DOHH2 (cell line): ENCODE measurements around the gene PRKCD.
A peak's percentile ranks its signal among the peaks of the same experiment; 100 is the strongest.

Experiments used
- H3F3A ChIP-seq: fragments of 200-600 bp; sonication (generic), shearing (Covaris generic); 2 replicates; pipeline ENCODE4 v1.6.0; 2016; ENCODE audit warnings: antibody characterized with exemption, mild to moderate bottlenecking; ENCODE audit not compliant: control insufficient read depth, insufficient read depth
- H3K27ac ChIP-seq: fragments of 200-600 bp; sonication (generic); 2 replicates; pipeline ENCODE4 v1.5.1; 2014; ENCODE audit warnings: low read depth, mild to moderate bottlenecking, low read length, moderate library complexity
- H3K27me3 ChIP-seq: fragments of 200-600 bp; sonication (generic); 2 replicates; pipeline ENCODE4 v1.6.1; 2014; ENCODE audit warnings: mild to moderate bottlenecking, low read length, mixed read lengths; ENCODE audit not compliant: control insufficient read depth
- H3K36me3 ChIP-seq: fragments of 200-600 bp; sonication (generic); 2 replicates; pipeline ENCODE4 v1.6.1; 2014; ENCODE audit warnings: mild to moderate bottlenecking, low read length, moderate library complexity, mixed read lengths; ENCODE audit not compliant: control insufficient read depth
- H3K4me1 ChIP-seq: fragments of 200-600 bp; sonication (generic); 2 replicates; pipeline ENCODE4 v1.6.1; 2014; ENCODE audit warnings: mild to moderate bottlenecking, low read length, mixed read lengths; ENCODE audit not compliant: control insufficient read depth
- H3K4me2 ChIP-seq: fragments of 200-600 bp; sonication (generic); 2 replicates; pipeline ENCODE4 v1.6.0; 2014; ENCODE audit warnings: mild to moderate bottlenecking, low read length, moderate library complexity
- H3K4me3 ChIP-seq: fragments of 200-600 bp; sonication (generic); 2 replicates; pipeline ENCODE4 v1.5.1; 2014; ENCODE audit warnings: mild to moderate bottlenecking, low read length, mixed read lengths
- H3K79me2 ChIP-seq: fragments of 200-600 bp; sonication (generic); 2 replicates; pipeline ENCODE4 v1.6.1; 2014; ENCODE audit warnings: mild to moderate bottlenecking, low read length, mixed read lengths; ENCODE audit not compliant: control insufficient read depth
- H3K9me2 ChIP-seq: fragments of 200-600 bp; sonication (generic); replicated peaks from 2 replicates; pipeline ENCODE4 v1.6.1; 2014; ENCODE audit warnings: mild to moderate bottlenecking, low read length, mixed read lengths; ENCODE audit not compliant: control insufficient read depth
- H3K9me3 ChIP-seq: fragments of 200-600 bp; sonication (generic); 2 replicates; pipeline ENCODE4 v1.6.1; 2014; ENCODE audit warnings: antibody characterized with exemption, low read length, mixed read lengths; ENCODE audit not compliant: control insufficient read depth, insufficient read depth
- H4K20me1 ChIP-seq: fragments of 200-600 bp; sonication (generic); 2 replicates; pipeline ENCODE4 v1.6.0; 2014; ENCODE audit warnings: low read depth, mild to moderate bottlenecking, antibody characterized with exemption, low read length, moderate library complexity; ENCODE audit not compliant: control insufficient read depth, insufficient read depth
- EZH2phosphoT487 ChIP-seq: fragments of 200-600 bp; sonication (generic); IDR thresholded peaks from 2 replicates; pipeline ENCODE4 v1.6.1; 2017; ENCODE audit warnings: borderline replicate concordance, mild to moderate bottlenecking, antibody characterized with exemption, low read length, moderate library complexity, mixed read lengths
- TF ChIP-seq, protein P1 (sequence below): fragments of 200-600 bp; sonication (generic); IDR thresholded peaks from one replicate; pipeline ENCODE4 v1.5.1; 2014; ENCODE audit warnings: antibody characterized with exemption, mild to moderate bottlenecking, low read depth, low read length; ENCODE audit not compliant: poor library complexity, severe bottlenecking

The PRKCD gene

GRCh38 chr3:53200501-53201498 lies 39.8 kb downstream of the PRKCD start:
- Histone ChIP-seq H3K36me3 (peaks cover 59% of the 10 kb centered on the region), H3K79me2 (peaks cover 61% of the 10 kb centered on the region), H3K4me3 (no peak overlapping the region), H3K9me3 (no peaks in the 10 kb centered on the region), H3F3A (no peaks in the 10 kb centered on the region), H3K27ac (no peak overlapping the region), H4K20me1 (no peaks in the 10 kb centered on the region), H3K4me2 (no peak overlapping the region), H3K4me1 (peaks cover 40% of the 10 kb centered on the region), H3K27me3 (no peaks in the 10 kb centered on the region), H3K9me2 (no peaks in the 10 kb centered on the region)
- TF ChIP-seq EZH2phosphoT487: no peak
- TF ChIP-seq, protein P1, sequence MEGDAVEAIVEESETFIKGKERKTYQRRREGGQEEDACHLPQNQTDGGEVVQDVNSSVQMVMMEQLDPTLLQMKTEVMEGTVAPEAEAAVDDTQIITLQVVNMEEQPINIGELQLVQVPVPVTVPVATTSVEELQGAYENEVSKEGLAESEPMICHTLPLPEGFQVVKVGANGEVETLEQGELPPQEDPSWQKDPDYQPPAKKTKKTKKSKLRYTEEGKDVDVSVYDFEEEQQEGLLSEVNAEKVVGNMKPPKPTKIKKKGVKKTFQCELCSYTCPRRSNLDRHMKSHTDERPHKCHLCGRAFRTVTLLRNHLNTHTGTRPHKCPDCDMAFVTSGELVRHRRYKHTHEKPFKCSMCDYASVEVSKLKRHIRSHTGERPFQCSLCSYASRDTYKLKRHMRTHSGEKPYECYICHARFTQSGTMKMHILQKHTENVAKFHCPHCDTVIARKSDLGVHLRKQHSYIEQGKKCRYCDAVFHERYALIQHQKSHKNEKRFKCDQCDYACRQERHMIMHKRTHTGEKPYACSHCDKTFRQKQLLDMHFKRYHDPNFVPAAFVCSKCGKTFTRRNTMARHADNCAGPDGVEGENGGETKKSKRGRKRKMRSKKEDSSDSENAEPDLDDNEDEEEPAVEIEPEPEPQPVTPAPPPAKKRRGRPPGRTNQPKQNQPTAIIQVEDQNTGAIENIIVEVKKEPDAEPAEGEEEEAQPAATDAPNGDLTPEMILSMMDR: no peak

- peaks cover 27% of the 10 kb centered on the region for H3K4me1 ChIP-seq
- peaks cover 60% of the 10 kb centered on the region for H3K36me3 ChIP-seq
- no peak overlapping the region for H3K4me3 ChIP-seq
- TF ChIP-seq, protein P1: no peak
- H3K4me2 ChIP-seq: no peak overlapping the region
- no peak overlapping the region for H3K27ac ChIP-seq
- H3K27me3 ChIP-seq: no peaks in the 10 kb centered on the region
- H3K9me3 ChIP-seq: no peaks in the 10 kb centered on the region; the same call in 1 of the 2 replicates
- no peaks in the 10 kb centered on the region for H4K20me1 ChIP-seq
- H3K9me2 ChIP-seq: no peaks in the 10 kb centered on the region
- peaks cover 52% of the 10 kb centered on the region for H3K79me2 ChIP-seq
- no peaks in the 10 kb centered on the region for H3F3A ChIP-seq
Observed at GRCh38 chr3:53202331-53203015, 41.5 kb downstream of the PRKCD start.

GRCh38 chr3:53211706-53212702 lies 51.0 kb downstream of the PRKCD start:
- no peaks in the 10 kb centered on the region for H3K9me2 ChIP-seq
- H3K4me3 ChIP-seq: peak overlapping the region; percentile 32
- peaks cover 27% of the 10 kb centered on the region for H3K4me1 ChIP-seq
- peaks cover 36% of the 10 kb centered on the region for H3K79me2 ChIP-seq
- H3K27ac ChIP-seq: peak overlapping the region; percentile 18; the same call in 1 of the 2 replicates
- peaks cover 12% of the 10 kb centered on the region for H3K36me3 ChIP-seq
- H3K4me2 ChIP-seq: peak overlapping the region; percentile 58
- H3F3A ChIP-seq: peaks cover 6% of the 10 kb centered on the region; the same call in 1 of the 2 replicates
- TF ChIP-seq EZH2phosphoT487: no peak
- TF ChIP-seq, protein P1: no peak
- no peaks in the 10 kb centered on the region for H3K27me3 ChIP-seq
- H4K20me1 ChIP-seq: peaks cover 4% of the 10 kb centered on the region; the same call in 1 of the 2 replicates
- H3K9me3 ChIP-seq: peaks cover 11% of the 10 kb centered on the region
